Coronary artery (tissue), 2 donors: Measurements from ENCODE around the gene PRAMEF12.
"Not testable (repeated sequence)": the region's sequence is repeated elsewhere in the genome, so short reads cannot be mapped to it uniquely, and the experiment has no call there.

ENCODE experiments used
- DNase-seq: peaks from one replicate; pipeline ENCODE4 v3.0.0-alpha.2; 2017; ENCODE audit warnings: low spot score
- H3K27ac ChIP-seq, 2 donors: fragments of 200-600 bp; sonication (generic); one replicate each; pipeline ENCODE4 v1.5.1; 2016 to 2019
- H3K4me3 ChIP-seq: fragments of 200-600 bp; sonication (generic); 2 replicates; pipeline ENCODE4 v1.5.1; 2016; ENCODE audit warnings: mild to moderate bottlenecking, moderate library complexity
- CTCF ChIP-seq: fragments of 200-600 bp; sonication (generic); IDR thresholded peaks from one replicate; pipeline ENCODE4 v1.5.1; 2019; ENCODE audit warnings: antibody characterized with exemption

PRAMEF12 gene

GRCh38 chr1:12810691-12811408 is 37.3 kb downstream of the PRAMEF12 start:
- no peak for TF ChIP-seq CTCF
- no peak for DNase-seq
- no peak overlapping the region for H3K4me3 ChIP-seq
- no peak overlapping the region for H3K27ac ChIP-seq

GRCh38 chr1:12811409-12811784 is 37.9 kb downstream of the PRAMEF12 start:
- Histone ChIP-seq H3K4me3 (no peak overlapping the region), H3K27ac (no peak overlapping the region)
- no peak for TF ChIP-seq CTCF
- no peak for DNase-seq

GRCh38 chr1:12819061-12819460 is 45.5 kb downstream of the PRAMEF12 start:
- not testable (repeated sequence) for H3K27ac ChIP-seq, DNase-seq, H3K4me3 ChIP-seq
